HG02571 (cell line): ENCODE results near the gene TCF4.

Source experiments
- ATAC-seq: cut with Tn5 transposase; IDR thresholded peaks from one replicate; pipeline ENCODE4 v1.9.1; 2021; ENCODE audit warnings: mild to moderate bottlenecking, moderate library complexity; ENCODE audit not compliant: unreplicated experiment

The TCF4 gene

DNA sequence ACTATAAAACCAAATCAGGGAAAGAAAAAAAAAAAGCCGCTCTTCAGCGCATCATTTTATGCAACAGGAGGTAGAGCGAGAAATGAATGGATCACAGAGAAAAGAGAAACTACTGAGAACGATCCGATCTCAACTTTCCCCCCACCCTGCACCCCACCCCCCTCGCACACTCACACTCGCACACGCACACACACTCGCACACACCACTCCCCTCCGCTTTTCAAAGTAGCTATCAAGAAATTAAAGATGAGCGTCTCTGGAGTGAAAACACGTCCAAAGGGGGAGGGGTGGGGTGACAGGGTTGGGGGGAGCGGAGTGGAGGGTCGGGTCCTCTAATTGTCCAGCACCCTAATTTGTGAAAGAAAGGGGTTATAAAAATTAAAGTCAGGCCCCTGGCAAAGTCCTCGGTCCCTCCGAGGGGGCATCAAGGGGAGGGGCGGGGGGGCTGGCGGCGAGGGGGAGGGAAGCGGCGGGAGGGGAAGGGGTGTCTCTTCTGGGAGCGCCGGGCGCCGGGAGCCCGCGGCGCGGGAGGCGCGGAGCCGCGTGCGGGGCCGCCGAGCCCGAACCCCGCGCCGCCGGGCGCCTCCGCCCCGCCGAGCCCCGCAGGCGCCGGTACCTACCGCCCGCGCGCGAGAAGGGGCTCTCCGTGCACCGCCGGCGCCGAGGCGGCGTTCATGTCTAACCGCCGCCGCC lies 428 bp downstream of the TCF4 start:
- ATAC-seq, result no peak

DNA sequence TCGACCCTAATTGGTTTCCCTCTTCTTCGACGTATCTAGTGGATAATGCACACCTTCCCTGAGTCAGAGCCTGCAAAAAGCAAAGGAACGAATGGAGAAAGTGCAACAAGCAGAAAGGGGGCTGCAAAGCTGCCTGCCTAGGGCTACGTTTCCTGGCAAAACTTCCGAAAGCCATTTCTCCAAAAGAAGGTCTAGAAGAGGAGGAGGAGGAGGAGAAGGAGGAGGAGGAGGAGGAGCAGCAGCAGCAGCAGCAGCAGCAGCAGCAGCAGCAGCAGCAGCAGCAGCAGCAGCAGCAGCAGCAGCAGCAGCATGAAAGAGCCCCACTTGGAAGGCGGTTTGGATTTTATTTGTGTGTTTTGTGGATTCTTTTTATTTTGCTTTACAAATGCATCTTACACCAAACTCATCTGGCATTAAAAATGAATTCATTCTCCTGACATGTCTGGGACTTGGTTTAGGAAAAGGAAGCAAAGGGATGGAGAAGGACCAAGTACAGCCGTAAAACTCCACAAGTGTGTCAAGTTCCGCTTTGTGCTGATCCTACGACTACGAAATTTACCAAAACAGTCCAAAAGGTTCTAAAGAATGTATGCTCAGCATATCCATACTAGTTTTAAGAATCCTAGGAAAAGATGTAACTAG lies 2.0 kb downstream of the TCF4 start:
- no peak for ATAC-seq

DNA sequence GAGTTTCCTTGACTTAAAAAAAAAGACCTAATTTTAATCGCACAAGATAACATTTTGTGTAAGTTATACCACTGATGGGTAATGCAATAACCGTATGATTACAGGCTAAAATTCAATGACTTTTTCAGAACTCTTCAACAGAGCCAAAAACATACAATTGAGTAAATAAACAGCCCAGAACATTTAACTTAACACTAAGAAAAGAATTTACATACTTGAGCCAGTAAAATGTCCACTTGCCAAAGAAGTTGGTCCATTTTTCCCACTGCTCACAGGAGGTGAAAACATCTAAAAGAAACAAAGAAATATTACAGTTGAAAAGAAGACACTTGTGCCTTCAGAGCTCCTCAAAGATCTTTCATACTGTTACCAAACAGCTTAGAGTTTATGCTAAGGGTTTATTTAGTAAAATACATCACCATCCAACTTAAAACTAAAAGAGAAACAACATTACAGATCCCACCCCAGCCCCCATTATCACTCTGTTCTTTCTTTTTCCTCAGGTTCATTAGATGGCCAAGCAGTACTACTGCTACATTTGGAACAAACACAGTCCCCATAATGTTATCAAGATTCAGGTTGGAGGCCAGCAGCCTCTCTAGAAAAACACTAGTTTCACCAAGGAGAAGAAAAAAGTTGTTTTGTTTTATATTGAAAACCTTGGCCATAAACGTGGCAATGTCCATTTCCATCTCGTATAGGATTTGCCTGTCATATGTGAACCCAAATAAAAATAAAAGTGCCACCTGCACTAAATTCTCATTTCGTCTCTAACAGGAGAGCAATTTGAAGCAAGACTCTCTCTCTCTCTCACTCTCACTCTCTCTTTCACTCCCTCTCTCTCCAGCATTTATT lies 2.7 kb downstream of the TCF4 start:
- ATAC-seq, result no peak

DNA sequence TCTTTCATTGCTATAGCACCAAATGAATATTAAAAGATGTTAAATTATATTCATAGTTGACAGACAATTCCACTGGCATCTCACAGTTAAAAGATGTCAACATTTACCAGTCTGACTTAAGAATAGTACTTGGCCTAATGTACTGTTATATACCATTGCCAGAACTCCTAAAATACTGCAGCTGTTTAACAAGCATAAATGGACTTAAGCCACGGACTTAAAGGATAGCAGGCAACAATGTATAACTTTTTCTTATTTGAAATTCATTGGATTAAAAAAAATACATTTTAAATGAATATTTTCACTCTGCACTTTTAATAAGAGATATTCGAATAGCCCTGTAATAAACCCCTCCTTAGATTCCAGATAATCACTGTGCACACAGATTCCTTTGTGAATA lies 3.8 kb downstream of the TCF4 start:
- no peak for ATAC-seq

DNA sequence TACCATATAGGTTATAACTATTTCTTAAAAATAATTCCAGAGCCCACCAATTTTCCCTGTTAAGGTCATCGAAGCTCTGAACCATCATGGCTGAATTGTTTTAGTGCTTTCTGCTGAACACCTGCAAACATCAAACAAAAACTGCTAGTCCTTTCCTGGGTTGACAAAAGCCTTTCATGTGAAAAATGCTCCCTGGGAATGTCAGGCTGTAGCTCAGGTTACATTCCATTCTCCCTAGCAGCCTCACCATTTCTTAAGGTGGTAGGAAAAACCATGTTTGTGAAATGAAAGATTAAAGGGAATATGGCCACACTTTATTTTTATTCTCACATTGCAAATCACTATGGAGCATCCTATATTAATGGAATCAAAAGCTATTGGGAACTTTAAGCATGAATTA lies 5.7 kb downstream of the TCF4 start:
- no peak for ATAC-seq

DNA sequence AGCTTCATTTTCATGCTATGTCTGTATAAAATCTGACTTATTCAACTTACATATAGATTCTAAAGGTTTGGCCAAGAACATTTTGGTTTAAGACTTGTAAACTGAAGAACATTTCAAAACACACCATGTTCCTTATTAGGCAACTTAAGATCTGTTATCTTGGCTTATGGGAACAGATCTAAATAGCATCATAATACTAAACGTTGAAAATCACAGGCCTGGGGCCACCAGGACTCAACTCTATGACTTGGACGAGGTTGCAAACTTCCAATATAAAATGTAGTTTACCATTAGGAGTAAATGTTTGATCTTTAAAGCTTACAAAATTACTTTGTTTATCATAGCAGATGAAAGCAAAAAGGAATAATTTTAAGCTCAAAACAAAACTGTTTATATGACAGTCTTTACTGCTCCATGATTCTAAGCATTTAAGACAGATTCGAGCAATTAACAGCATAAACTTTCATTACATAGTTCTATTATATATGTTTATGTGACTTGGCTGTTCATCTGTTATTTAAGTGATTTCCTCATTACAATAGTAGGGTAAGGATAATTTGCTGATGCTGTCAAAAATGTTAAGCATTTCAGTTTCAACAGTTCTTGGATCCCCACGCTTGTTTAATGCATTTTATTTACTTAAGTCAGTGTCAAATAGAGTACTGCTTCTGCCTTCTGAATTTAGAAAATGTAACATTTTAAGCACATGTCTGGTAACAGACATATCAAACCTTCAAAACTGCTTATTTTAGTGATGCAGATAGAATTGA lies 8.3 kb downstream of the TCF4 start:
- no peak for ATAC-seq

DNA sequence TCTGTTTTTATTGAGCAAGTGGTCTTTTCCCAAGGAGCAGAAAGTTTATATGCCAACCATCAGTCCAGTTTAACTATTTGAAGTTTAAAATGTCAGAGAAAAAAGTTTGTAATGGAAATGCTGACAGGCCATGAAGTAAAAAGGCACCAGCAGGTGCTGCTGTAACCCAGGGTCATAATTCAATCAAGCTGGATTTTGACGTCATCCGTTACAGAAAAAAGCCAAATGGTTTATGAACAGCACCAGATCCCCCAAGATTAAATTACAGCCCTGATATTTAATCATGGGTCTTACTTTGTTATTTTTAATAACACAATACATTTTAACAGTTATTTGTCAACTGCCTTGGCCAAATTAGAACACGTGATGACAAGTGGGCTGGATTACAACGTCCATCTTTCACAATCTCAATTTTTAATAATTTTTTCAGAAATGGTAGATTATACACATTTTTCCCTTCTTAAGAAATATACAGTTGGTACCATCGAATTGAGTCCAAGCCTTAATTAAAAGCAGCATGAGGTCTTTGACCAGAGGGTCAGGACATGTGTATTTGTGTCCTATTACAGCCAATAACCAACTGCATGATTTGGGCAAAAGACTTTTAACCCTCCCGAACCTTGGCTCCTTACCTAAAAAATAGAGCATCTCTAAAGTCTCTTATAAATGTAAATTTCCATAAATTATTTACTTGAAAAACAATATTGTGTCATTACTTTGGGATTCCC lies 10.0 kb downstream of the TCF4 start:
- no peak for ATAC-seq

DNA sequence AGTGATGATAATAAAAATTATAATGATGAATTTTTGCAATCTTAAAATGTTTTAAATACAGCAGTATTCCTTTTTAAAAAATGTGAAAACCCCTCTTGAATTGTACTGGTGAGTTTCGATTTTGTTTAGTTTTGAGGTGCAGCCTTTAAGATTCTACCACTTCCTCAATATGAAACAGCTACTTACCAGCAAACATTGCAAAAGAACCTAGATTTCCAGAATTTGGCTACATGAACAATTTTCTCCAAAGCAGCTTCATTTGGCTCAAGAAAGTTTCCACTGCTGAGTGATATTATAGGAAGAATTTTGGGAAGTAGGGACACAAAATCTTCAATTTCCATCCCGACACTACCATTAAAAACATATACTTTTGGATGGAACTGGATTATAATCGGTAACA lies 12.0 kb downstream of the TCF4 start:
- no peak for ATAC-seq

DNA sequence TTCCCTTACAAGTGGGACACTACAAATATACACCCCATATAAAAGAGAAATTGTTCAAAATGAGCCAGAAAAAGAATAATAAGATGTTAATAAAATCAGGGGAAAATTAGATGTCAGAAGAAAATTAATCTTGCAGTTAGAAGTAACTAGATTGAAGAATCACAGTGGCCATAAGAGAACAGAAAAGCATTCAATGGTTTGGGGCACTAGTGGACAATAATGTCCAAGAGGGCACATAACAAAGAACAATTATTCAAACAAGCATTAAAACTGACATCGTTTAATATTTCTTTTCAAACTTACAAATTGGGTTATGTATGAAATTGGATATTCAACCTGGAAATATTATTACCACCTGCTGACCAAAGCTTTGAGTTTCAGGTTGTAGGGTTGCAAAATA lies 12.9 kb downstream of the TCF4 start:
- no peak for ATAC-seq

DNA sequence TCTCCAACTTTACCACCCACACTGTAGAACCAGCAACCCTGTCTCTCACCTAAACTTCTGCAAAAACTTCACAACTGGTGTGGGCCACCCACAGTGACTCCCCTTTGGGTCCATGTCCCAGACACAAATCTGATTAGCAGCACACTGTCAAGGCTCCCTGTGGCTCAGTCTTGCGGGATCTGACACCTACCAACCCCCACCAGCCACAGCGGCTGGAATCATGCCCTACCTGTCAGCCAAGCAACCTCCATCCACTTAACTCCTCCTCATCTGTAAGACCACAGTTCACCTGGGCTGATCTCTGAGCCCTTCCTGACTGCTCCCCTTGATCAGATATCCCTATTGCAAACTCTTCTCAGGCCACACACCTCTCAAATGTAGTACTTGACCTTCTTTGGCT lies 14.6 kb downstream of the TCF4 start:
- ATAC-seq, result no peak

DNA sequence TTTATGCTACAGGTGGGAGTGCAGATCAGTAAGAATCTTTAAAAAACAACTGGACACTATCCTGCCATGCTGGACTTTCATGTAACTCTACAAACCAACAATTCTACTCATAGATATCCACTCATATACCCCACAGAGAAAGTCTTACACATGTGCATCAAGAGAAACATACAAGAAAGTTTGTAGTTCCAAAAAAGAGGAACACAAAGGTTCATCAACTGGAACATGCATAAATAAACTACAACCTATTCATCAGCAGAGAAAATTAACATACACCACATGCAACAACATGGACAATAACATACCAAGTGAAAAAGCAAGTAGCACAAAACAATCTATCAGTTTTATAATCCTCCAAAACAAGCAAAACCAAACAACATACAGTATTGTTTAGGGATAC lies 17.0 kb downstream of the TCF4 start:
- no peak for ATAC-seq

DNA sequence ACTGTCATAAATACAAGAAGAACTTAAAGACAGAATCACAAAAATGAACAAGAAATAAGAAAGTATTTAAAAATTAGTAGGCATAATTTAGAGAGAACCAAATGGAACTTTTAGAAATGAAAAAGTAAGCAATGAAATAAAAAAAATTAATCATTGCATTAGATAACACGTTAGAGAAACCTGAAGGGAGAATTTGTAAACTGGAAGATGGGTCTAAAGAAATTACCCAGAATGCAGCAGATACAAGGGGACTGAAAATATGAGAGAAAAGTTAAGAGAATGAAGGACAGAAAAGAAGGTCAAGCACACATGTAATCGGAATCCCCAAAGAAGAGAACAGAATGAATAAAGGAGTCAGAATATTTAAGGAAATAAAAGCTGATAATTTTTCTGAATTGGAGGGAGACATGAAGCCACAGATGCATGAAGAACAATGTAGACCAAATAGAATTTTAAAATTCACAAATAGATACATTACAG lies 21.5 kb downstream of the TCF4 start:
- no peak for ATAC-seq

DNA sequence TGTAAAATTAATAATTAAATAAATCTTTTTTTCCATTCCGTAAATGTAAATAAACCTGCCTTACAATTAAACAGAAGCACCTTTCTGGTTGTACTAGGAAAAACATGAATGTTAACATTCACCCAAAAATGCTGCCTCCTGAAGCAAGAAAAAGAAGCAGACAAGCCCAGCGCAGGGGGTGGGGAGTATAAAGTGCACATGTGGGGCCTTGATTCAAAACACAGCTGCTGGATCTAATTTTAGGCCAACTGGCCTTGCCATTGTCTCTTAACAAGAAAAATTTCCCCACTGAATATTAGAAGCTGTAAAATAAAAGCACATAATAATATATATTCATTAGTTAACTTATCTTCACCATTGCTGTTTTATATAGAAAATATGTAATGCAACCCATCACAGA lies 28.3 kb downstream of the TCF4 start:
- ATAC-seq, result no peak

DNA sequence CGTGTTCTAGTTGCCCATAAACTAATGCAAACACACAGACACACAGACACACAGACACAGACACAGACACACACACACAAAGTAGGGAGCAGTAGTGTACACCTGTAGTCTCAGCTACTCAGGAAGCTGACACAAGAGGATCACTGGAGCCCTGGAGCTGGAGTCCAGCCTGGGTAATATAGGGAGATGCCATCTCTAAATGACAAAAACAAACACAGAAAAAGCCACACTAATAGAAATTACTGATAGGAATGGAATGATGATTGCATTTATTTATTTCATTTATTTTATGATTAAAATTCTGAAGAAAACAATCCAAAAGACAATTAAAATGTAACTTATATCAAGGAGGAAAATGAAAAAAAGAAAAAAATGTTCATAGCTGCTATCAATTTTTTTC lies 30.8 kb downstream of the TCF4 start:
- no peak for ATAC-seq

DNA sequence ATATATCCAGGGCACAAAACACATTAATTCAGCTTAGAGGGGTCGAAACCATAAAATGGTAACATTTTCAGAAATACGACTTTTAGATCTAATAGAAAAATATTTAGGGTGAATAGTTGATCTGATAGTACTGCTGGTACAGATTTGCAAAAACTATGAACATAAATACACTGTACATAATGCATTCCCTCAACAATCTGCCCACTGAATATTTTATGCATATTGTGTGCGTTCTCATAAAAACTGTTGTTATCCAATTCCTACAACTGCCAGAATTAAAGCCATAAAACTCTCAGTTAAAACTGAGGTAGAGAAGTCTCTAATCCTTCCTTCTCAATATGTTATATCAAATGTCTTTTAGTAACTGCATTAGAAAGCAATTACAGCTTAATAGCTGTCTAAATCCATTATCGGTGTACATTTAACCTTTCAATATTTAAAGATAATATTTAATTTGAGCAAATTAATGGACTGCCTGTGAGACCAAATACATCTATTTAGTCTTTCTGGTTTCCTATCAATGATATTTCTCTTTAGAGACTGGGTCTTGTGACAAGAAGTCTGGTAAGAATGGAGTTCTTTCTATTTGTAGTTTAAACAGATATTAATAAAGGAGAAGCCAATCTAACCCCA lies 32.5 kb downstream of the TCF4 start:
- no peak for ATAC-seq

DNA sequence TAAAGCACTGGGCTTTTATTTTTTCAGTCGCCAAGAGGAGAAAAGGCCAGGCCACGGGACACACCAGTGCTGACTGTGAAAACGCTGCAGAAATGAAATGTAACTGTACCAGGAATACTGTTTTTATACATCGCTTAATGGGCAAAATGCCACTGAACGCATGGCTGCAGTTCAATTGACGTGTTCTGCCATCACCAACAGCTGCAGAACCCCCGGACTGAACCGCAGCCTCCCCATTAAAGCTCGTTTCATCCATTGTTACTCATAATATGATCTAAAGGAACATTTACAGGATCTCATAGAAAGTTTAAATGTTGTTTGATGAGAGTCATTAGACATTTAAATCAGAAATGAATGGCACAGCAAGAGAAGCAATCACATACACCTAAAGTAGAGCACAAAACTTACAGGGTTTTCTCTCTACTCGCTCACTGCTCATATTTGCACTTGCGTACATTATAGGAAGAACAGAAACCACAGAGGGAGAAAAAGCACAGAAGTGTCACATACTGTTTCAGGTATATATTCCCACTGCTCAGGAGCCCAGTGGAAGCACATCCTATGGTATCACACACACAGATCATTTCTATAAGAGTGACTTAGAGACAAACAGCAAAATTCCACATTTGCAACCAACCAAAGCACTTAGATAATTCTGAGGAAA lies 35.3 kb downstream of the TCF4 start:
- ATAC-seq, result no peak

DNA sequence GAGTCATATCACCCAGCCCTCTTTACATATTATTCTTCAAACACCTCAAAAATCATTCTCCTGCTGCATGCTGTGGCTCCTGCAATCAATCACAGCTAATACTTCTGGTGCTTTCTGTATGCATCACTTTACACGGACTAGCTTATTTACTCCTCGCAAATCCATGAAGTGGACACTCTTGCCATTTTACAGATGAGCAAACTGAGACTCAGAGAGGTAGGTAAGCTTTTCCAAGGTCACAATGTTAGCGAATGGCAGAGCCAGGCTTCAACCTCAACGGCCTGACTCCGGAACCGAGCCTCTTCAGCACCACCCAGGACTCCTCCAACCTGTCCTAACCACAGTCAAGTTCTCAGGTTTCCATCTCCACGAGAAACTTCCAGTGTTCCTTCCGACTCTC lies 36.8 kb downstream of the TCF4 start:
- no peak for ATAC-seq

DNA sequence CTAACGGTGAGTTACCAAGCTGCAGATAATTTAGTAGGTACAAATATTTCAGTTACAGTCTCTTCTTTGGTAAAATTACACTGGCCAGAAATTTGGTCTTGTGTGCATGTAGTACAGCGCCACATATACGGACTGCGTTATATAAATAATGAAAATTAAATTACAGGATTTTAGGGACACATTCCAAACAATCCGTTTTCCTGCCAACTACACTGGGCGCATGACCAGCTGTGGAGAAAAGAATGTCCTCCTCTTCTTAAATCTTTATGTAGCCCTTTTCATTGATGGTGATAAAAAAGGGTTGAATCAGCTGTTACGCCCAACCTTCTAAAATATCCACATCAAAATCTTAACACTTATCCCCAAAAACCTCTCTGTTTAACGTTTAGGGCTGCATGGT lies 37.5 kb downstream of the TCF4 start:
- no peak for ATAC-seq

DNA sequence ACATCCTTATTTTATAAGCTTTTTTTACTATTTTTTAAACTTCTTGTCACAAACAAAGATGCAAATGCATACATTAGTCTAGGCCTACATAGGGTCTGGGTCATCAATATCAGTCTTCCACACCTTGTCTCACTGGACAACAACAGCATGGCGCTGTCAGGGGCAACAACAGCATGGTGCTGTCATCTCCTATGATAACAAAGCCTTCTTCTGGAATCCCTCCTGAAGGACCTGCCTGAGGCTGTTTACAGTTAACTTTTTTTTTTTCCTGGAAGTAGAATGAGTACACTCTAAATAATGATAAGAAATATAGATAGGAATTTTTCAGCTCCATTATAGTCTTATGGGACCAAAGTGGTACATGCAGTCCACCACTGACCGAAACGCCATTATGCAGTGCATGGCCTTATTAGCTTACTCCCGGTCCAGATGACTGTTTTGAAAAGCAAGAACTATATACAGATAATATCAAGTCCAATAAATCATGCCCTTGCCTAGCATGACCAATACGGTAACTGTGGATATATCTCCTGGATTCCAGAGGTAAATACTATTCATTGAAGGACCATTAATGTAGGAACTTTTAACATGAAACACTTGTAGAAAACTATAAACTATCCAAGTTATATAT lies 38.4 kb downstream of the TCF4 start:
- no peak for ATAC-seq
